IMR-90 (cell line): ENCODE results near the gene SPCS2. TPM values are rescaled to one million over a fixed set of nuclear protein-coding genes. Genes with fewer than 3 reads are reported as not detected.

Experiments used
- ATAC-seq: fragments of 200-7000 bp; cut with Tn5 transposase; 2 replicates; pipeline ENCODE4 v1.9.1; 2020; ENCODE audit warnings: low read depth, mild to moderate bottlenecking, moderate library complexity
- BruUV-seq: library from RNA; stranded (reverse); fragments of 400-500 nt; replicated peaks from 2 replicates; lab custom pipeline; 2021; lab: Mats Ljungman, UMichigan
- CTCF ChIA-PET: fragments of 300-600 bp; formaldehyde crosslinking; extraction: SDS; loops from one replicate; lab custom pipeline; 2021; ENCODE audit warnings: antibody characterized with exemption; lab: Yijun Ruan, JAX
- POLR2A ChIA-PET: fragments of 300-600 bp; sonication (Branson Sonifier 250); formaldehyde crosslinking; loops from one replicate; lab custom pipeline; 2022; ENCODE audit warnings: antibody characterized with exemption; ENCODE audit not compliant: unreplicated experiment; lab: Charles Lee
- DNase-seq: peaks from one replicate; pipeline ENCODE4 v3.0.0; 2013
- H2AFZ ChIP-seq: replicated peaks from 2 replicates; pipeline ENCODE3; 2013; ENCODE audit warnings: low read length, mild to moderate bottlenecking; ENCODE audit not compliant: poor library complexity
- H2AK5ac ChIP-seq: 2 replicates; pipeline ENCODE4 v1.6.1; 2013; ENCODE audit warnings: low read depth, low read length, inconsistent platforms
- H2AK9ac ChIP-seq: replicated peaks from 2 replicates; pipeline ENCODE3; 2013; ENCODE audit warnings: mild to moderate bottlenecking, low read depth, low read length, moderate library complexity; ENCODE audit not compliant: poor library complexity
- H2BK120ac ChIP-seq: 2 replicates; pipeline ENCODE4 v1.6.1; 2013; ENCODE audit warnings: low read depth, low read length, inconsistent platforms
- H2BK15ac ChIP-seq: 3 replicates; pipeline ENCODE4 v1.6.1; 2013; ENCODE audit warnings: low read depth, low read length, inconsistent platforms
- H2BK20ac ChIP-seq: 2 replicates; pipeline ENCODE4 v1.6.1; 2013; ENCODE audit warnings: low read depth, mild to moderate bottlenecking, inconsistent platforms, low read length, moderate library complexity
- H2BK5ac ChIP-seq: 2 replicates; pipeline ENCODE4 v1.6.1; 2013; ENCODE audit warnings: mild to moderate bottlenecking, low read depth, low read length, inconsistent platforms; ENCODE audit not compliant: poor library complexity, severe bottlenecking
- H3K14ac ChIP-seq: replicated peaks from 2 replicates; pipeline ENCODE4 v1.6.1; 2013; ENCODE audit warnings: low read depth, low read length, inconsistent platforms
- H3K18ac ChIP-seq: 2 replicates; pipeline ENCODE4 v1.6.1; 2013; ENCODE audit warnings: low read depth, low read length, control low read depth
- H3K23ac ChIP-seq: 2 replicates; pipeline ENCODE4 v1.6.1; 2013; ENCODE audit warnings: low read depth, low read length, inconsistent platforms
- H3K27ac ChIP-seq: 2 replicates; pipeline ENCODE4 v1.5.1; 2013; ENCODE audit warnings: mild to moderate bottlenecking, control low read depth, low read length; ENCODE audit not compliant: insufficient read depth
- H3K27me3 ChIP-seq: 2 replicates; pipeline ENCODE4 v1.6.1; 2013; ENCODE audit warnings: low read length; ENCODE audit not compliant: control insufficient read depth, insufficient read depth
- H3K36me3 ChIP-seq: 2 replicates; pipeline ENCODE4 v1.6.1; 2013; ENCODE audit warnings: low read length, mixed read lengths; ENCODE audit not compliant: control insufficient read depth, insufficient read depth
- H3K4ac ChIP-seq: 2 replicates; pipeline ENCODE4 v1.6.1; 2013; ENCODE audit warnings: low read depth, low read length, inconsistent platforms
- H3K4me1 ChIP-seq: 2 replicates; pipeline ENCODE4 v1.6.1; 2013; ENCODE audit warnings: low read length, mixed read lengths; ENCODE audit not compliant: control insufficient read depth, insufficient read depth
- H3K4me2 ChIP-seq: 2 replicates; pipeline ENCODE4 v1.6.1; 2013; ENCODE audit warnings: low read depth, mild to moderate bottlenecking, control low read depth, low read length, moderate library complexity
- H3K4me3 ChIP-seq: 2 replicates; pipeline ENCODE4 v1.5.1; 2013; ENCODE audit warnings: low read depth, mild to moderate bottlenecking, control low read depth, low read length, moderate library complexity; ENCODE audit not compliant: insufficient read depth
- H3K56ac ChIP-seq: 2 replicates; pipeline ENCODE4 v1.6.1; 2013; ENCODE audit warnings: low read length, inconsistent platforms; ENCODE audit not compliant: insufficient read depth; ENCODE audit errors: extremely low read depth
- H3K79me1 ChIP-seq, 2 experiments: 2 replicates each; pipeline ENCODE4 v1.6.1; 2013; ENCODE audit warnings: low read length in 2 of 2, inconsistent platforms in 1 of 2, low read depth in 1 of 2
- H3K9ac ChIP-seq: 2 replicates; pipeline ENCODE4 v1.6.1; 2013; ENCODE audit warnings: low read depth, low read length, control low read depth
- H3K9me1 ChIP-seq: 2 replicates; pipeline ENCODE4 v1.6.1; 2013; ENCODE audit warnings: low read length, inconsistent platforms; ENCODE audit not compliant: insufficient read depth
- H3K9me3 ChIP-seq: 2 replicates; pipeline ENCODE4 v1.6.1; 2013; ENCODE audit warnings: low read length; ENCODE audit not compliant: control insufficient read depth, insufficient read depth
- H4K20me1 ChIP-seq: 2 replicates; pipeline ENCODE4 v1.6.1; 2013; ENCODE audit warnings: low read length, inconsistent platforms; ENCODE audit not compliant: insufficient read depth
- H4K5ac ChIP-seq: 2 replicates; pipeline ENCODE4 v1.6.1; 2013; ENCODE audit warnings: mild to moderate bottlenecking, low read depth, low read length, control low read depth
- H4K8ac ChIP-seq, 2 experiments: 2 replicates each; pipeline ENCODE4 v1.6.1; 2013; ENCODE audit warnings: low read depth in 2 of 2, low read length in 2 of 2, control low read depth in 1 of 2, inconsistent platforms in 1 of 2
- H4K91ac ChIP-seq: 2 replicates; pipeline ENCODE4 v1.6.1; 2013; ENCODE audit warnings: low read depth, low read length, inconsistent platforms; ENCODE audit not compliant: insufficient read depth
- BHLHE40 ChIP-seq: fragments of 150-350 bp; IDR thresholded peaks from 2 replicates; pipeline ENCODE4 v1.6.1; 2016; ENCODE audit warnings: mild to moderate bottlenecking, low read depth, low read length
- CEBPB ChIP-seq: IDR thresholded peaks from 2 replicates; pipeline ENCODE4 v1.6.1; 2012; ENCODE audit warnings: low read depth, low read length, improper control_type of control experiment
- CHD1 ChIP-seq: IDR thresholded peaks from 2 replicates; pipeline ENCODE4 v1.6.1; 2012; ENCODE audit warnings: low read depth, low read length, improper control_type of control experiment
- CTCF ChIP-seq: conservative IDR thresholded peaks from 2 replicates; pipeline ENCODE4 v1.5.1; 2012; ENCODE audit warnings: mild to moderate bottlenecking, low read depth, low read length, improper control_type of control experiment
- ELK1 ChIP-seq: fragments of 150-350 bp; IDR thresholded peaks from 2 replicates; pipeline ENCODE4 v1.6.1; 2016; ENCODE audit warnings: low read depth, mild to moderate bottlenecking, low read length, moderate library complexity, borderline replicate concordance
- FOS ChIP-seq: fragments of 150-350 bp; IDR thresholded peaks from 2 replicates; pipeline ENCODE4 v1.6.1; 2016; ENCODE audit warnings: low read depth, low read length
- MAFK ChIP-seq: IDR thresholded peaks from 2 replicates; pipeline ENCODE4 v1.6.1; 2012; ENCODE audit warnings: low read depth, low read length, improper control_type of control experiment
- MAZ ChIP-seq: IDR thresholded peaks from 2 replicates; pipeline ENCODE4 v1.6.1; 2012; ENCODE audit warnings: low read depth, mild to moderate bottlenecking, low read length, improper control_type of control experiment, moderate library complexity, borderline replicate concordance
- MXI1 ChIP-seq: IDR thresholded peaks from 2 replicates; pipeline ENCODE4 v1.6.1; 2012; ENCODE audit warnings: low read depth, mild to moderate bottlenecking, low read length, moderate library complexity, borderline replicate concordance
- NFE2L2 ChIP-seq: fragments of 150-350 bp; IDR thresholded peaks from 2 replicates; pipeline ENCODE4 v1.6.1; 2016; ENCODE audit warnings: low read depth, mild to moderate bottlenecking, low read length
- POLR2A ChIP-seq: IDR thresholded peaks from 2 replicates; pipeline ENCODE4 v1.6.1; 2012; ENCODE audit warnings: mild to moderate bottlenecking, low read depth, low read length
- RAD21 ChIP-seq: IDR thresholded peaks from 2 replicates; pipeline ENCODE4 v1.6.1; 2012; ENCODE audit warnings: low read length, improper control_type of control experiment
- RCOR1 ChIP-seq: IDR thresholded peaks from 2 replicates; pipeline ENCODE4 v1.6.1; 2012; ENCODE audit warnings: mild to moderate bottlenecking, low read length, improper control_type of control experiment; ENCODE audit not compliant: insufficient replicate concordance
- RFX5 ChIP-seq: IDR thresholded peaks from 2 replicates; pipeline ENCODE4 v1.8.0; 2012; ENCODE audit warnings: low read depth, mild to moderate bottlenecking, low read length, moderate library complexity
- SMC3 ChIP-seq: fragments of 150-350 bp; IDR thresholded peaks from 2 replicates; pipeline ENCODE4 v1.6.1; 2016; ENCODE audit warnings: low read depth, mild to moderate bottlenecking, antibody characterized with exemption, low read length, moderate library complexity
- USF2 ChIP-seq: fragments of 150-350 bp; IDR thresholded peaks from 2 replicates; pipeline ENCODE4 v1.6.1; 2017; ENCODE audit warnings: mild to moderate bottlenecking, antibody characterized with exemption, low read length, low read depth
- WGBS, 2 experiments: methylation state at CpG; one replicate each; pipeline versions ENCODE4 v1.1.5 to v1.1.7; 2013; ENCODE audit warnings: missing lambda C conversion rate in 2 of 2; ENCODE audit not compliant: insufficient read length in 1 of 2; ENCODE audit errors: extremely low coverage in 2 of 2; 5-methylcytosine and 5-hydroxymethylcytosine counted together
- dilution Hi-C: fragments of 300-500 bp; cut with HindIII; formaldehyde crosslinking; loops from one replicate; pipeline ENCODE4 v1.14.3; 2018; ENCODE audit warnings: low sequenced_read_pairs; ENCODE audit not compliant: unreplicated experiment
- in situ Hi-C: fragments of 300-500 bp; cut with MboI; formaldehyde crosslinking; loops from 3 replicates; pipeline ENCODE4 v1.14.3; 2019; ENCODE audit warnings: low sequenced_read_pairs, inconsistent platforms, mixed read lengths
- intact Hi-C: fragments of 100-400 bp; cut with micrococcal nuclease; formaldehyde crosslinking; loops from 2 replicates; pipeline ENCODE4 v1.10.0; 2022
- polyA plus RNA-seq, 3 experiments: library from polyadenylated mRNA; depleted of rRNA; stranded (reverse); fragments of >200 nt; gene quantifications; 2 replicates each; pipeline ENCODE4 v1.2.3, GENCODE V29; 2012; ENCODE audit warnings: low replicate concordance in 1 of 3
- total RNA-seq: library from RNA; depleted of rRNA; stranded (reverse); fragments of >200 nt; gene quantifications from 2 replicates; pipeline ENCODE4 v1.2.3, GENCODE V29; 2012

Gene SPCS2
- total and polyA plus RNA-seq, 2 of the 4 experiments (the other 2 are of a cell fraction) = 15.4 to 76.0 TPM

- H3K36me3 ChIP-seq = peaks cover 13% of the 10 kb centered on the region
- peaks cover under 1% of the 10 kb centered on the region; the same call in 1 of the 2 replicates for H3K9me1 ChIP-seq
- no peak overlapping the region for H3K9ac ChIP-seq
- no peak overlapping the region for H4K91ac ChIP-seq
- no peak overlapping the region for H2BK5ac ChIP-seq
- H3K23ac ChIP-seq = no peak overlapping the region
- no TSS peak for BruUV-seq
- H2BK120ac ChIP-seq = no peak overlapping the region
- no peak overlapping the region for H2AK9ac ChIP-seq
- intact Hi-C loops = no loop called here
- WGBS, 2 experiments = no CpG with 5 or more reads among the region's 5 CpGs
- in situ Hi-C loops = no loop called here
- H3K56ac ChIP-seq = no peak overlapping the region
- POLR2A ChIA-PET = no interaction called here
- no peaks in the 10 kb centered on the region for H3K9me3 ChIP-seq
- H4K20me1 ChIP-seq = peaks cover 16% of the 10 kb centered on the region
- no peak overlapping the region for H2BK15ac ChIP-seq
- H2BK20ac ChIP-seq = no peak overlapping the region
- no peaks in the 10 kb centered on the region for H3K4me1 ChIP-seq
- H3K4me2 ChIP-seq = no peak overlapping the region
- no peaks in the 10 kb centered on the region for H3K27me3 ChIP-seq
- H3K79me1 ChIP-seq = peaks cover 31 to 61% of the 10 kb centered on the region in 2 experiments
- H4K8ac ChIP-seq = no peak overlapping the region
- H3K14ac ChIP-seq = no peak overlapping the region
- no peak overlapping the region for H3K27ac ChIP-seq
- H4K5ac ChIP-seq = no peak overlapping the region
- no peak overlapping the region for H2AK5ac ChIP-seq
- dilution Hi-C loops = no loop called here
- TF ChIP-seq USF2 (no peak), ELK1 (no peak), CTCF (no peak), SMC3 (no peak), RCOR1 (no peak), CEBPB (no peak), CHD1 (no peak), NFE2L2 (no peak), RAD21 (no peak), BHLHE40 (no peak), MAFK (no peak), MXI1 (no peak), MAZ (no peak), POLR2A (no peak), FOS (no peak), RFX5 (no peak)
- CTCF ChIA-PET = no interaction called here
- H3K4me3 ChIP-seq = no peak overlapping the region
- H3K4ac ChIP-seq = no peak overlapping the region
- DNase-seq (no peak), ATAC-seq (no peak)
- no peak overlapping the region for H3K18ac ChIP-seq
- no peak overlapping the region for H2AFZ ChIP-seq
Measured at GRCh38 chr11:74966651-74967050, 17.6 kb downstream of the SPCS2 start.
